Adrenal gland (tissue), 5 donors: ENCODE data around the gene RBMS1.

ENCODE experiments used
- POLR2A ChIP-seq, 2 donors: fragments of 450-650 bp; IDR thresholded peaks; one replicate each; pipeline ENCODE4 v1.6.1; 2017; ENCODE audit warnings: antibody characterized with exemption in 2 of 2, mild to moderate bottlenecking in 2 of 2, moderate library complexity in 1 of 2
- TF ChIP-seq, protein P1 (sequence below), 6 experiments: fragments of 450-650 bp in 4 of 6; fragments of 200-600 bp in 2 of 6; sonication (generic) in 1 of 6; IDR thresholded peaks; 1 replicate in 5 of 6; 2 replicates in 1 of 6; pipeline versions ENCODE4 v1.5.1 to v1.8.0; 2016 to 2021; ENCODE audit warnings: antibody characterized with exemption in 6 of 6, mild to moderate bottlenecking in 2 of 6, moderate library complexity in 1 of 6
- donor health status: DM: no; HTN: no; CAD: no.

DNA sequence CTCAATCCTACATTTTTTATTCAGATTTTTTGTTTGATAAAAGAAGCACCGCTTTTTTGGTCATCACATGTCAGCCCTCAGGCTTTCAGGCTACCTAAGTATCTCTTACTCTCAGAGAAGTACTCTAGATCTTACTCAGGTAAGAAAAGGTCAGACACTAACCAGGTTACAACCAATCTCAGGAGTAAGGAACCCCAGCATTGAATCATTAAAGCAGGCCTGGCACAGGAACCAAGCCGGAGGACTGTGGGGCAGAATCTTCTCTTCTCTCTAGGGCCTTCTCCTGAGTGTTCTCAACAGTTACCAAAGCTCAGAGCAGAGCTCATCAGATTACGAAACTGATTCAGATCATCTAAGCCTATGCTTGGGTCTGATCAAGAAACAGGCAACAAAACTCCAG is 28.2 kb downstream of the RBMS1 start:
- TF ChIP-seq, protein P1, sequence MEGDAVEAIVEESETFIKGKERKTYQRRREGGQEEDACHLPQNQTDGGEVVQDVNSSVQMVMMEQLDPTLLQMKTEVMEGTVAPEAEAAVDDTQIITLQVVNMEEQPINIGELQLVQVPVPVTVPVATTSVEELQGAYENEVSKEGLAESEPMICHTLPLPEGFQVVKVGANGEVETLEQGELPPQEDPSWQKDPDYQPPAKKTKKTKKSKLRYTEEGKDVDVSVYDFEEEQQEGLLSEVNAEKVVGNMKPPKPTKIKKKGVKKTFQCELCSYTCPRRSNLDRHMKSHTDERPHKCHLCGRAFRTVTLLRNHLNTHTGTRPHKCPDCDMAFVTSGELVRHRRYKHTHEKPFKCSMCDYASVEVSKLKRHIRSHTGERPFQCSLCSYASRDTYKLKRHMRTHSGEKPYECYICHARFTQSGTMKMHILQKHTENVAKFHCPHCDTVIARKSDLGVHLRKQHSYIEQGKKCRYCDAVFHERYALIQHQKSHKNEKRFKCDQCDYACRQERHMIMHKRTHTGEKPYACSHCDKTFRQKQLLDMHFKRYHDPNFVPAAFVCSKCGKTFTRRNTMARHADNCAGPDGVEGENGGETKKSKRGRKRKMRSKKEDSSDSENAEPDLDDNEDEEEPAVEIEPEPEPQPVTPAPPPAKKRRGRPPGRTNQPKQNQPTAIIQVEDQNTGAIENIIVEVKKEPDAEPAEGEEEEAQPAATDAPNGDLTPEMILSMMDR (IDR thresholded peaks at IDR 0.05), result no peak
- TF ChIP-seq POLR2A (IDR thresholded peaks at IDR 0.05), result no peak
